ENCODE measurements around the gene PTEN. TPM values are rescaled to one million over a fixed set of nuclear protein-coding genes. Genes with fewer than 3 reads are reported as not detected.

Gene PTEN
- total and polyA plus RNA-seq, 9 of the 15 experiments (the other 6 are each of a cell fraction or from before 2014, with no cell fraction given), result 8.4 to 56.9 (median 22.2) TPM

DNA sequence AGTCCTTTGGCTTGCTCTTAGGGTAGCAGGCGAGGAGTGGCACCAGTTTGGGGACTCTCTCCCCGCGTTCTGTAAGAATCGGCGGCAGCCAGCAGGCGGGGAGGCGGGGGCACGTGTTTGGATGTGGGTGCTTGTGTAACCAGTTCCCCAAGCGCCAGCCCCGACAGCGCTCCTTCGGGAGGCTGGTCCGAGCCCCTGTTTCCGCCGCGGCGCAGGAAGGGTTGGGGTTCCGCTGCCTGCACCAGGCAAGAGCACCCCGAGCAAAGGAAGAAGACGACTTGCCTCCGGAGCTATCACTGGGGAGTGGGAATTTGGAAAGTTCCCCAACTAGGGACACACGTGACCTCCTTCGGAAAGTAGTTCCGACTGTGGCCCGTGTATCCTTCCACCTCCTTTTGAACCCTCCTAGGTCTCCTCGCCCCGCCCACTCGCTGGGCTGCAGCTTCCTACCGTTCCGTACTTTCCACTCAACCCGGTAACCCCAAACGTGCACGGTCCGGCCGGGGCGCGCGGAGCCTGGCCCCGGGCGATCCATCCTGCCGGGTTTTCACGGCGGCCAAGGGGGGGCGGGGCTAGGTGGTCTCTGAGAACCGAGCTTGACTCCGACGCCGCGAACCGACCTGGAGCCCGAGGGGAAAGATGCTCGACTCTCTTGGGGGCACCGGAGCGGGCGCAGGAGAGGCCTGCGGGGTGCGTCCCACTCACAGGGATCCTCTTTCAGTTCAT is 1.3 kb upstream of the PTEN start (continued):
- no peak for TF ChIP-seq PREB (CRISPR knock-in tag; IDR thresholded peaks at IDR 0.05)
- TF ChIP-seq CTCF (IDR thresholded peaks at IDR 0.05 in 2 of 3, conservative IDR thresholded peaks at IDR 0.05 in 1 of 3; ENCODE audit: insufficient read depth in 2 of 3, low read depth in 1 of 3, low read length in 3 of 3), result no peak
- TF ChIP-seq ZBTB9 (CRISPR knock-in tag; IDR thresholded peaks at IDR 0.05), result no peak
- TF ChIP-seq ZNF407 (IDR thresholded peaks at IDR 0.05; ENCODE audit: low read depth), result no peak
- TF ChIP-seq GATAD2A (IDR thresholded peaks at IDR 0.05), result peak; percentile 69; the same call in 1 of the 2 replicates
- TF ChIP-seq, protein P1, sequence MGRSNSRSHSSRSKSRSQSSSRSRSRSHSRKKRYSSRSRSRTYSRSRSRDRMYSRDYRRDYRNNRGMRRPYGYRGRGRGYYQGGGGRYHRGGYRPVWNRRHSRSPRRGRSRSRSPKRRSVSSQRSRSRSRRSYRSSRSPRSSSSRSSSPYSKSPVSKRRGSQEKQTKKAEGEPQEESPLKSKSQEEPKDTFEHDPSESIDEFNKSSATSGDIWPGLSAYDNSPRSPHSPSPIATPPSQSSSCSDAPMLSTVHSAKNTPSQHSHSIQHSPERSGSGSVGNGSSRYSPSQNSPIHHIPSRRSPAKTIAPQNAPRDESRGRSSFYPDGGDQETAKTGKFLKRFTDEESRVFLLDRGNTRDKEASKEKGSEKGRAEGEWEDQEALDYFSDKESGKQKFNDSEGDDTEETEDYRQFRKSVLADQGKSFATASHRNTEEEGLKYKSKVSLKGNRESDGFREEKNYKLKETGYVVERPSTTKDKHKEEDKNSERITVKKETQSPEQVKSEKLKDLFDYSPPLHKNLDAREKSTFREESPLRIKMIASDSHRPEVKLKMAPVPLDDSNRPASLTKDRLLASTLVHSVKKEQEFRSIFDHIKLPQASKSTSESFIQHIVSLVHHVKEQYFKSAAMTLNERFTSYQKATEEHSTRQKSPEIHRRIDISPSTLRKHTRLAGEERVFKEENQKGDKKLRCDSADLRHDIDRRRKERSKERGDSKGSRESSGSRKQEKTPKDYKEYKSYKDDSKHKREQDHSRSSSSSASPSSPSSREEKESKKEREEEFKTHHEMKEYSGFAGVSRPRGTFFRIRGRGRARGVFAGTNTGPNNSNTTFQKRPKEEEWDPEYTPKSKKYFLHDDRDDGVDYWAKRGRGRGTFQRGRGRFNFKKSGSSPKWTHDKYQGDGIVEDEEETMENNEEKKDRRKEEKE (IDR thresholded peaks at IDR 0.05; ENCODE audit: borderline replicate concordance in 1 of 2, control insufficient read depth in 1 of 2, low read depth in 2 of 2, low read length in 1 of 2), result no peak
- TF ChIP-seq ZNF253 (CRISPR knock-in tag; conservative IDR thresholded peaks at IDR 0.05), result no peak
- peak; percentile 62 for TF ChIP-seq ETV5 (CRISPR knock-in tag; IDR thresholded peaks at IDR 0.05; ENCODE audit: low read depth)
- TF ChIP-seq BRCA1 (IDR thresholded peaks at IDR 0.05), result no peak
- TF ChIP-seq BRCA1 (CRISPR knock-in tag; IDR thresholded peaks at IDR 0.05), result no peak
- TF ChIP-seq ZNF778 (CRISPR knock-in tag; IDR thresholded peaks at IDR 0.05), result no peak

Measured in K562 (cell line).